GM12891 (cell line): ENCODE measurements around the gene USP7.

Experiments used
- POLR2A ChIP-seq: IDR thresholded peaks from 2 replicates; pipeline ENCODE4 v1.6.1; 2011; ENCODE audit warnings: low read depth, low read length, control low read depth
- TAF1 ChIP-seq: IDR thresholded peaks from 2 replicates; pipeline ENCODE4 v1.6.1; 2011; ENCODE audit warnings: low read depth, low read length, control low read depth

DNA sequence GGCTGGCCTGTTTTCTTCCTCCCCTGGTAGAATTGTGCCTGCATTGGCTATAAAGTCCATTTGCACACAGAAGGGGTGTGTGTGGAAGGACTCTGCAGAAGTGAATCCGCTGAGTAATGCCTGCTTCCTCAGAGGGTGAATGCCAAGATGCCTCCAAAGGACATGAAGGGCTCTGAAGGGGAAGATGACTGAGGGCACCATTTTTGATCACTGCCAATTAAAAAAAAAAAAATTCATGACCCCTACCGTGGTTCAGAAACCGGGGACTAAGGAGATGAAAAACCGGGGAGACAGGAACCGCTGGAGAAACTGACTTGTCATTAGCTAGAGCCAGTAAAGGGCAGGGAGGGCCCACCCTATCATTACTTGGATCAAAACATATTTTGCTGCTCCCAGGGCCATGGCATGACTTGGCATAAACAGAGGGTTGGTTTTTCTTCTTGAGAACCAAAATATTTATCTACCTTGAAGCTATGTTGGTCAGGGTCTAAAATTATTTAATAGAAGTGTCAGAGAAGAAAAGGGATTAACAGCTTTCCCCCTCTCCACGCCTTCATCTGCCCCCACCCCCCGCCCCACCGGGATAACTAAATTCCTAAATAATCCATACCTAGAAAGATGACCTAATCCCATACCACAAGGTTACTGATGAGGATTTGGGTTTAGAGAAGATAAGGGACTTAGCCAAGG, 3.6 kb upstream of the USP7 start:
- TF ChIP-seq POLR2A (no peak), TAF1 (no peak)
